T-helper 2 cell treated with Interferon-gamma antibody and Interleukin-4, amounts not matched to agents 100 ng/mL and 5 ng/mL, for 36 hours (primary cell): ENCODE data around the gene CBFA2T3. TPM values are rescaled to one million over a fixed set of nuclear protein-coding genes. Genes with fewer than 3 reads are reported as not detected.

Experiments
- intact Hi-C: fragments of 100-400 bp; cut with micrococcal nuclease; formaldehyde crosslinking; loops from one replicate; pipeline ENCODE4 v1.15.1; 2023
- total RNA-seq: library from RNA; stranded (reverse); gene quantifications from 2 replicates; pipeline ENCODE4 v1.2.3, GENCODE V29; 2022

Gene CBFA2T3
- total RNA-seq, 1 donor from 2014 or later: 0.73 TPM

GRCh38 chr16:88825146-88825545 is 151.9 kb downstream of the CBFA2T3 start:
- intact Hi-C loops: no loop called here

Other genes with a start within 250 kb of the CBFA2T3 start
- gene PIEZO1, start 192.0 kb downstream of the CBFA2T3 start, total RNA-seq: 289 and 306 TPM in 2 replicates
- 92.7 and 95.3 TPM in 2 replicates for gene CDT1, start 173.4 kb downstream of the CBFA2T3 start, total RNA-seq
- gene APRT, start 165.3 kb downstream of the CBFA2T3 start, total RNA-seq: 183 and 196 TPM in 2 replicates
- gene GALNS, start 120.3 kb downstream of the CBFA2T3 start, total RNA-seq: 38.9 and 41.0 TPM in 2 replicates
- gene TRAPPC2L, start 120.1 kb downstream of the CBFA2T3 start, total RNA-seq: 59.8 and 60.1 TPM in 2 replicates
- not detected in 2 replicates for gene PABPN1L, start 110.5 kb downstream of the CBFA2T3 start, total RNA-seq
- 50.0 and 51.4 TPM in 2 replicates for gene ACSF3, start 116.6 kb upstream of the CBFA2T3 start, total RNA-seq
- not detected in 2 replicates for gene CDH15, start 194.5 kb upstream of the CBFA2T3 start, total RNA-seq
- 1.4 and 2.5 TPM in 2 replicates for gene SLC22A31, start 223.3 kb upstream of the CBFA2T3 start, total RNA-seq
- 6.2 and 9.0 TPM in 2 replicates for gene ZNF778, start 240.5 kb upstream of the CBFA2T3 start, total RNA-seq